GM21367 (cell line): ENCODE measurements around the gene ADPRH.
"Not testable (repeated sequence)": the region's sequence is repeated elsewhere in the genome, so short reads cannot be mapped to it uniquely, and the experiment has no call there.

ENCODE experiments used
- ATAC-seq: cut with Tn5 transposase; IDR thresholded peaks from one replicate; pipeline ENCODE4 v1.9.1; 2021; ENCODE audit not compliant: unreplicated experiment

ADPRH gene

GRCh38 chr3:119579366-119580066, at the start of gene ADPRH:
Gene ADPRH, plus strand, starts transcription at chr3:119579492. Its CDS starts 2,678 bp downstream, at chr3:119582170.
- peak; percentile 48 for ATAC-seq

- no peak for ATAC-seq
Observed at GRCh38 chr3:119529883-119530282, 49.4 kb upstream of the ADPRH start.

- ATAC-seq = no peak
Observed at GRCh38 chr3:119530456-119530855, 48.8 kb upstream of the ADPRH start.

- no peak for ATAC-seq
Observed at GRCh38 chr3:119531151-119531550, 48.1 kb upstream of the ADPRH start.

GRCh38 chr3:119534296-119534695, 45.0 kb upstream of the ADPRH start:
- ATAC-seq = no peak

- ATAC-seq = no peak
Observed at GRCh38 chr3:119536757-119537156, 42.5 kb upstream of the ADPRH start.

- no peak for ATAC-seq
Observed at GRCh38 chr3:119538772-119539171, 40.5 kb upstream of the ADPRH start.

- no peak for ATAC-seq
Observed at GRCh38 chr3:119541547-119541946, 37.7 kb upstream of the ADPRH start.

- no peak for ATAC-seq
Observed at GRCh38 chr3:119542168-119542767, 37.0 kb upstream of the ADPRH start.

GRCh38 chr3:119543147-119543546, 36.1 kb upstream of the ADPRH start:
- ATAC-seq = no peak

- no peak for ATAC-seq
Observed at GRCh38 chr3:119547227-119547626, 32.1 kb upstream of the ADPRH start.

GRCh38 chr3:119548341-119548740, 31.0 kb upstream of the ADPRH start:
- ATAC-seq = no peak

GRCh38 chr3:119550192-119550910, 28.9 kb upstream of the ADPRH start:
- no peak for ATAC-seq

- ATAC-seq = no peak
Observed at GRCh38 chr3:119551598-119551997, 27.7 kb upstream of the ADPRH start.

- not testable (repeated sequence) for ATAC-seq
Observed at GRCh38 chr3:119552928-119553327, 26.4 kb upstream of the ADPRH start.

GRCh38 chr3:119553823-119554415, 25.4 kb upstream of the ADPRH start:
- ATAC-seq = no peak

GRCh38 chr3:119555309-119555735, 24.0 kb upstream of the ADPRH start:
- no peak for ATAC-seq

- no peak for ATAC-seq
Observed at GRCh38 chr3:119555929-119556328, 23.4 kb upstream of the ADPRH start.

- ATAC-seq = no peak
Observed at GRCh38 chr3:119557192-119557876, 22.0 kb upstream of the ADPRH start.

GRCh38 chr3:119557877-119558269, 21.4 kb upstream of the ADPRH start:
- ATAC-seq = no peak
